A549 (cell line): ENCODE measurements around the gene EAF2. TPM values are rescaled to one million over a fixed set of nuclear protein-coding genes. Genes with fewer than 3 reads are reported as not detected.
"Not testable (repeated sequence)": the region's sequence is repeated elsewhere in the genome, so short reads cannot be mapped to it uniquely, and the experiment has no call there.

Experiments
- ATAC-seq, 2 experiments: fragments of 200-7000 bp in 1 of 2; fragments of >200 bp in 1 of 2; cut with Nextera tagmentation in 1 of 2; cut with Tn5 transposase in 1 of 2; 3 replicates each; pipeline versions ENCODE4 v1.8.0 to v1.9.1; 2018 to 2020; ENCODE audit warnings: mild to moderate bottlenecking in 1 of 2, moderate library complexity in 1 of 2
- CTCF ChIA-PET: fragments of 300-600 bp; sonication (Branson Sonifier 250); formaldehyde crosslinking; extraction: SDS; loops from one replicate; lab custom pipeline; 2021; ENCODE audit warnings: antibody characterized with exemption, inconsistent platforms; lab: Yijun Ruan, JAX
- POLR2A ChIA-PET: fragments of 350-600 bp; formaldehyde crosslinking; extraction: SDS; loops from one replicate; lab custom pipeline; 2021; ENCODE audit warnings: antibody characterized with exemption, inconsistent platforms; lab: Yijun Ruan, JAX
- DNase-seq, 2 experiments: peaks; one replicate each; pipeline versions ENCODE4 v3.0.0 to v3.0.0-alpha.2; 2011 to 2016; ENCODE audit warnings: low read depth in 1 of 2, low spot score in 1 of 2
- FAIRE-seq: peaks from 2 replicates; lab custom pipeline; 2011; peaks lifted over from hg19 to GRCh38; lab: Jason Lieb, UNC
- H3K27ac ChIP-seq, 2 experiments: fragments of >200 bp; sonication (Bioruptor Twin); formaldehyde crosslinking; 3 replicates each; pipeline ENCODE4 v1.5.1; 2016 to 2017
- H3K4me1 ChIP-seq: fragments of >200 bp; sonication (Bioruptor Twin); formaldehyde crosslinking; 3 replicates; pipeline ENCODE4 v1.6.1; 2016
- H3K4me2 ChIP-seq: fragments of >200 bp; sonication (Bioruptor Twin); formaldehyde crosslinking; 3 replicates; pipeline ENCODE4 v1.6.1; 2016
- H3K4me3 ChIP-seq: fragments of >200 bp; sonication (Bioruptor Twin); formaldehyde crosslinking; 3 replicates; pipeline ENCODE4 v1.5.1; 2016
- H3K9me3 ChIP-seq: fragments of >200 bp; sonication (Bioruptor Twin); formaldehyde crosslinking; 3 replicates; pipeline ENCODE4 v1.6.1; 2016
- CEBPB ChIP-seq, 2 experiments: fragments of >200 bp in 1 of 2; sonication (Bioruptor Twin) in 1 of 2; formaldehyde crosslinking in 1 of 2; IDR thresholded peaks; 2 replicates each; pipeline ENCODE4 v1.6.1; 2012 to 2016
- CHD4 ChIP-seq: fragments of 200-600 bp; sonication (generic); IDR thresholded peaks from 2 replicates; pipeline ENCODE4 v1.6.1; 2016; ENCODE audit warnings: antibody characterized with exemption, mild to moderate bottlenecking, borderline replicate concordance
- EHF ChIP-seq: fragments of 250-450 bp; sonication (Bioruptor Pico); IDR thresholded peaks from 2 replicates; pipeline ENCODE4 v1.5.0; 2020; ENCODE audit warnings: mild to moderate bottlenecking
- MAFK ChIP-seq: fragments of 450-650 bp; IDR thresholded peaks from 2 replicates; pipeline ENCODE4 v1.6.1; 2014; ENCODE audit not compliant: partially characterized antibody
- MAZ ChIP-seq: fragments of 150-350 bp; IDR thresholded peaks from 2 replicates; pipeline ENCODE4 v1.6.1; 2014; ENCODE audit warnings: antibody characterized with exemption, low read depth, low read length, borderline replicate concordance
- MYC ChIP-seq: IDR thresholded peaks from 2 replicates; pipeline ENCODE4 v1.6.1; 2012; ENCODE audit warnings: mild to moderate bottlenecking, inconsistent platforms, low read length, improper control_type of control experiment, borderline replicate concordance
- NPAS2 ChIP-seq: fragments of 250-450 bp; sonication (Bioruptor Pico); IDR thresholded peaks from 2 replicates; pipeline ENCODE4 v1.8.0; 2022; ENCODE audit warnings: mild to moderate bottlenecking, moderate library complexity, borderline replicate concordance
- RAD21 ChIP-seq, 2 experiments: fragments of >200 bp in 1 of 2; sonication (Bioruptor Twin) in 1 of 2; formaldehyde crosslinking in 1 of 2; IDR thresholded peaks in 1 of 2; conservative IDR thresholded peaks in 1 of 2; 2 replicates in 1 of 2; 3 replicates in 1 of 2; pipeline ENCODE4 v1.6.1; 2012 to 2018; ENCODE audit warnings: inconsistent platforms in 1 of 2
- RCOR1 ChIP-seq: fragments of 150-350 bp; IDR thresholded peaks from 2 replicates; pipeline ENCODE4 v1.6.1; 2014; ENCODE audit warnings: antibody characterized with exemption, low read length, low read depth
- SMC3 ChIP-seq: fragments of >200 bp; sonication (Bioruptor Twin); formaldehyde crosslinking; IDR thresholded peaks from 3 replicates; pipeline ENCODE4 v1.6.1; 2018; ENCODE audit warnings: inconsistent platforms
- USF2 ChIP-seq: fragments of 450-650 bp; IDR thresholded peaks from 2 replicates; pipeline ENCODE4 v1.6.1; 2014; ENCODE audit warnings: antibody characterized with exemption
- ZFP36 ChIP-seq: fragments of 450-650 bp; IDR thresholded peaks from 2 replicates; pipeline ENCODE4 v1.6.1; 2014; ENCODE audit warnings: borderline replicate concordance; ENCODE audit not compliant: partially characterized antibody
- WGBS: methylation state at CpG from one replicate; pipeline ENCODE4 v1.1.6; 2017; ENCODE audit errors: missing lambda C conversion rate; 5-methylcytosine and 5-hydroxymethylcytosine counted together
- polyA plus RNA-seq, 4 experiments: library from polyadenylated mRNA; depleted of rRNA in 3 of 4; stranded (reverse); fragments of >200 nt; fragmentation: RNase III in 1 of 4; extraction: RNeasy Plus Mini Kit Qiagen cat#74134 plus additional on column Dnase treatment in 1 of 4; gene quantifications; 2 replicates in 3 of 4; 3 replicates in 1 of 4; pipeline ENCODE4 v1.2.3, GENCODE V29; 2011 to 2017
- TF ChIP-seq, protein P1 (sequence below): fragments of 150-350 bp; IDR thresholded peaks from 2 replicates; pipeline ENCODE4 v1.6.1; 2014; ENCODE audit warnings: low read depth, mild to moderate bottlenecking, low read length
- TF ChIP-seq, protein P2 (sequence below): fragments of >200 bp; sonication (Bioruptor Twin); formaldehyde crosslinking; IDR thresholded peaks from 3 replicates; pipeline ENCODE4 v1.5.1; 2016
- TF ChIP-seq, protein P3 (sequence below): IDR thresholded peaks from 2 replicates; pipeline ENCODE4 v1.6.1; 2012
- TF ChIP-seq, protein P4 (sequence below): fragments of 200-600 bp; sonication (generic); IDR thresholded peaks from 2 replicates; pipeline ENCODE4 v1.6.1; 2016; ENCODE audit warnings: antibody characterized with exemption, mild to moderate bottlenecking, moderate library complexity

Gene EAF2
- polyA plus RNA-seq, 2 of the 4 experiments (the other 2 are of a cell fraction): 4.3 to 7.4 TPM

DNA sequence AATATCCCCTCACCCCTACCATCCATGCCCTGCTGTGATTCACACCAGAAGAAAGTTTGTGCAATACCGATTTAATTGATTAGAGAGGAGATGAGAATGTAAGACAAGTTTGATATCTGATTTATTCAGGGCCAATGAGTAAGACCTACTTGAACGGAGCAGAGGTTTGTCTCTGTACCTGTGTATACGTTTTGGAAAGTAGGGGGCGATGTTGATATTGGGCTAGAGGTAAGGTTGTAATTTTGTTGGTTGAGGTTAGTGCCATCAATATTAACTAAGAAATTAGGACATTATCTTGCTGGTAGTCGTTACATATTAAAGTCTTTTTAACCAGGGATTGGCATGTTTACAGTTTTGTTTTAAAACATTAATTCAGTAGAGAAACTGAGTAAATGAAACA is 20.5 kb downstream of the EAF2 start:
- 31% methylated on average over 5 of the region's 5 CpGs for WGBS
- H3K27ac ChIP-seq: no peak overlapping the region
- no peak overlapping the region for H3K4me2 ChIP-seq
- TF ChIP-seq MAFK (no peak), ZFP36 (no peak), CEBPB (IDR thresholded peaks at IDR 0.05) (no peak), CHD4 (no peak), EHF (CRISPR knock-in tag) (no peak), USF2 (no peak), MAZ (no peak), RAD21 (conservative IDR thresholded peaks at IDR 0.05 in 1 of 2, IDR thresholded peaks at IDR 0.05 in 1 of 2) (peak in 1 of 2 experiments; percentile 31; a peak in 2 of 5 replicates), MYC (no peak), NPAS2 (CRISPR knock-in tag) (no peak), SMC3 (no peak), RCOR1 (no peak)
- TF ChIP-seq, protein P1, sequence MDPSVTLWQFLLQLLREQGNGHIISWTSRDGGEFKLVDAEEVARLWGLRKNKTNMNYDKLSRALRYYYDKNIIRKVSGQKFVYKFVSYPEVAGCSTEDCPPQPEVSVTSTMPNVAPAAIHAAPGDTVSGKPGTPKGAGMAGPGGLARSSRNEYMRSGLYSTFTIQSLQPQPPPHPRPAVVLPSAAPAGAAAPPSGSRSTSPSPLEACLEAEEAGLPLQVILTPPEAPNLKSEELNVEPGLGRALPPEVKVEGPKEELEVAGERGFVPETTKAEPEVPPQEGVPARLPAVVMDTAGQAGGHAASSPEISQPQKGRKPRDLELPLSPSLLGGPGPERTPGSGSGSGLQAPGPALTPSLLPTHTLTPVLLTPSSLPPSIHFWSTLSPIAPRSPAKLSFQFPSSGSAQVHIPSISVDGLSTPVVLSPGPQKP: no peak
- TF ChIP-seq, protein P2, sequence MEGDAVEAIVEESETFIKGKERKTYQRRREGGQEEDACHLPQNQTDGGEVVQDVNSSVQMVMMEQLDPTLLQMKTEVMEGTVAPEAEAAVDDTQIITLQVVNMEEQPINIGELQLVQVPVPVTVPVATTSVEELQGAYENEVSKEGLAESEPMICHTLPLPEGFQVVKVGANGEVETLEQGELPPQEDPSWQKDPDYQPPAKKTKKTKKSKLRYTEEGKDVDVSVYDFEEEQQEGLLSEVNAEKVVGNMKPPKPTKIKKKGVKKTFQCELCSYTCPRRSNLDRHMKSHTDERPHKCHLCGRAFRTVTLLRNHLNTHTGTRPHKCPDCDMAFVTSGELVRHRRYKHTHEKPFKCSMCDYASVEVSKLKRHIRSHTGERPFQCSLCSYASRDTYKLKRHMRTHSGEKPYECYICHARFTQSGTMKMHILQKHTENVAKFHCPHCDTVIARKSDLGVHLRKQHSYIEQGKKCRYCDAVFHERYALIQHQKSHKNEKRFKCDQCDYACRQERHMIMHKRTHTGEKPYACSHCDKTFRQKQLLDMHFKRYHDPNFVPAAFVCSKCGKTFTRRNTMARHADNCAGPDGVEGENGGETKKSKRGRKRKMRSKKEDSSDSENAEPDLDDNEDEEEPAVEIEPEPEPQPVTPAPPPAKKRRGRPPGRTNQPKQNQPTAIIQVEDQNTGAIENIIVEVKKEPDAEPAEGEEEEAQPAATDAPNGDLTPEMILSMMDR: peak; percentile 29; the same call in 2 of the 3 replicates
- TF ChIP-seq, protein P3, sequence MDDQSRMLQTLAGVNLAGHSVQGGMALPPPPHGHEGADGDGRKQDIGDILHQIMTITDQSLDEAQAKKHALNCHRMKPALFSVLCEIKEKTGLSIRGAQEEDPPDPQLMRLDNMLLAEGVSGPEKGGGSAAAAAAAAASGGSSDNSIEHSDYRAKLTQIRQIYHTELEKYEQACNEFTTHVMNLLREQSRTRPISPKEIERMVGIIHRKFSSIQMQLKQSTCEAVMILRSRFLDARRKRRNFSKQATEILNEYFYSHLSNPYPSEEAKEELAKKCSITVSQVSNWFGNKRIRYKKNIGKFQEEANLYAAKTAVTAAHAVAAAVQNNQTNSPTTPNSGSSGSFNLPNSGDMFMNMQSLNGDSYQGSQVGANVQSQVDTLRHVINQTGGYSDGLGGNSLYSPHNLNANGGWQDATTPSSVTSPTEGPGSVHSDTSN: no peak
- TF ChIP-seq, protein P4, sequence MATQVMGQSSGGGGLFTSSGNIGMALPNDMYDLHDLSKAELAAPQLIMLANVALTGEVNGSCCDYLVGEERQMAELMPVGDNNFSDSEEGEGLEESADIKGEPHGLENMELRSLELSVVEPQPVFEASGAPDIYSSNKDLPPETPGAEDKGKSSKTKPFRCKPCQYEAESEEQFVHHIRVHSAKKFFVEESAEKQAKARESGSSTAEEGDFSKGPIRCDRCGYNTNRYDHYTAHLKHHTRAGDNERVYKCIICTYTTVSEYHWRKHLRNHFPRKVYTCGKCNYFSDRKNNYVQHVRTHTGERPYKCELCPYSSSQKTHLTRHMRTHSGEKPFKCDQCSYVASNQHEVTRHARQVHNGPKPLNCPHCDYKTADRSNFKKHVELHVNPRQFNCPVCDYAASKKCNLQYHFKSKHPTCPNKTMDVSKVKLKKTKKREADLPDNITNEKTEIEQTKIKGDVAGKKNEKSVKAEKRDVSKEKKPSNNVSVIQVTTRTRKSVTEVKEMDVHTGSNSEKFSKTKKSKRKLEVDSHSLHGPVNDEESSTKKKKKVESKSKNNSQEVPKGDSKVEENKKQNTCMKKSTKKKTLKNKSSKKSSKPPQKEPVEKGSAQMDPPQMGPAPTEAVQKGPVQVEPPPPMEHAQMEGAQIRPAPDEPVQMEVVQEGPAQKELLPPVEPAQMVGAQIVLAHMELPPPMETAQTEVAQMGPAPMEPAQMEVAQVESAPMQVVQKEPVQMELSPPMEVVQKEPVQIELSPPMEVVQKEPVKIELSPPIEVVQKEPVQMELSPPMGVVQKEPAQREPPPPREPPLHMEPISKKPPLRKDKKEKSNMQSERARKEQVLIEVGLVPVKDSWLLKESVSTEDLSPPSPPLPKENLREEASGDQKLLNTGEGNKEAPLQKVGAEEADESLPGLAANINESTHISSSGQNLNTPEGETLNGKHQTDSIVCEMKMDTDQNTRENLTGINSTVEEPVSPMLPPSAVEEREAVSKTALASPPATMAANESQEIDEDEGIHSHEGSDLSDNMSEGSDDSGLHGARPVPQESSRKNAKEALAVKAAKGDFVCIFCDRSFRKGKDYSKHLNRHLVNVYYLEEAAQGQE: no peak
- H3K4me3 ChIP-seq: no peak overlapping the region
- ChIA-PET CTCF (no interaction called here), POLR2A (no interaction called here)
- H3K9me3 ChIP-seq: no peaks in the 10 kb centered on the region
- no peaks in the 10 kb centered on the region for H3K4me1 ChIP-seq
- DNase-seq: peak in 1 of 2 experiments; percentile 34
- FAIRE-seq: no peak
- ATAC-seq: peak in 1 of 2 experiments; percentile 53; a peak in 2 of 6 replicates

- WGBS: 89% methylated on average over 5 of the region's 5 CpGs
- FAIRE-seq, ATAC-seq, CTCF ChIA-PET, H3K4me2 ChIP-seq, POLR2A ChIA-PET, H3K9me3 ChIP-seq, H3K4me1 ChIP-seq, H3K4me3 ChIP-seq, DNase-seq, H3K27ac ChIP-seq: not testable (repeated sequence)
Measured at GRCh38 chr3:121857778-121858177, 22.8 kb downstream of the EAF2 start.

DNA sequence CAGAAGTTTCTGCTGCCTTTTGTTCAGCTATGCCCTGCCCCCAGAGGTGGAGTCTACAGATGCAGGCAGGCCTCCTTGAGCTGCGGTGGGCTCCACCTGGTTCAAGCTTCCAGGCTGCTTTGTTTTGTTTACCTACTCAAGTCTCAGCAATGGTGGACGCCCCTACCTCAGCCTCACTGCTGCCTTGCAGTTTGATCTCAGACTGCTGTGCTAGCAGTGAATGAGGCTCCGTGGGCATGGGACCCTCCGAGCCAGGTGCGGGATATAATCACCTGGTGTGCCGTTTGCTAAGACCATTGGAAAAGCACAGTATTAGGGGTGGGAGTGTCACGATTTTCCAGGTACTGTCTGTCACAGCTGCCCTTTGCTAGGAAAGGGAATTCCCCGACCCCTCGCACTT is 28.2 kb downstream of the EAF2 start:
- ATAC-seq, H3K27ac ChIP-seq, H3K4me2 ChIP-seq, CTCF ChIA-PET, FAIRE-seq, POLR2A ChIA-PET, H3K4me1 ChIP-seq, DNase-seq, H3K9me3 ChIP-seq, H3K4me3 ChIP-seq: not testable (repeated sequence)
- WGBS: 78% methylated on average over 9 of the region's 9 CpGs
